Activated T-helper 17 cell treated with anti-CD3 and anti-CD28 coated beads, Interleukin-2, amount 50 U/mL, for 72 hours (primary cell): ENCODE measurements around the gene HSPG2. TPM values are rescaled to one million over a fixed set of nuclear protein-coding genes. Genes with fewer than 3 reads are reported as not detected.
"Not testable (repeated sequence)": the region's sequence is repeated elsewhere in the genome, so short reads cannot be mapped to it uniquely, and the experiment has no call there.

Source experiments
- ATAC-seq: fragments of 150-1000 bp; cut with Tn5 transposase; replicated peaks from 2 replicates; pipeline ENCODE4 v1.10.0; 2021; ENCODE audit warnings: mild to moderate bottlenecking, moderate library complexity
- H3K27ac Mint-ChIP-seq: one replicate; pipeline ENCODE4 v1.8.0; 2022; ENCODE audit warnings: mixed read lengths
- H3K27me3 Mint-ChIP-seq: one replicate; pipeline ENCODE4 v1.8.0; 2022; ENCODE audit warnings: mixed read lengths
- H3K36me3 Mint-ChIP-seq: one replicate; pipeline ENCODE4 v1.8.0; 2022; ENCODE audit warnings: low read depth, mild to moderate bottlenecking, mixed read lengths
- H3K4me1 Mint-ChIP-seq: one replicate; pipeline ENCODE4 v1.8.0; 2022; ENCODE audit warnings: mixed read lengths
- H3K4me3 Mint-ChIP-seq: one replicate; pipeline ENCODE4 v1.8.0; 2022; ENCODE audit warnings: mild to moderate bottlenecking, mixed read lengths
- H3K9me3 Mint-ChIP-seq: one replicate; pipeline ENCODE4 v1.8.0; 2022; ENCODE audit warnings: mixed read lengths
- total RNA-seq, 2 donors: library from RNA; stranded (reverse); gene quantifications; one replicate each; pipeline ENCODE4 v1.2.3, GENCODE V29; 2022

HSPG2 gene
- 10 to 100 TPM in 1 of 2 donors, 1 to 10 TPM in 1; 1.8 to 33.3 TPM for total RNA-seq

GRCh38 chr1:21937034-21937371, at the start of gene HSPG2:
Gene HSPG2, minus strand, starts transcription at chr1:21937310. Its CDS starts 93 bp downstream, at chr1:21937217.
- ATAC-seq, result no peak
- Mint-ChIP-seq H3K27me3 (peaks cover 9% of the 10 kb centered on the region), H3K27ac (peak within 1 kb of the TSS; percentile 56), H3K9me3 (no peaks in the 10 kb centered on the region), H3K4me3 (peak within 1 kb of the TSS; percentile 70), H3K36me3 (no peaks in the 10 kb centered on the region), H3K4me1 (peaks cover 5% of the 10 kb centered on the region)

- H3K4me1 Mint-ChIP-seq, H3K4me3 Mint-ChIP-seq, ATAC-seq, H3K27me3 Mint-ChIP-seq, H3K27ac Mint-ChIP-seq, H3K9me3 Mint-ChIP-seq, H3K36me3 Mint-ChIP-seq: not testable (repeated sequence)
These were observed 49.3 kb upstream of the HSPG2 start for GRCh38 chr1:21986386-21986785.

GRCh38 chr1:21985893-21986292, 48.8 kb upstream of the HSPG2 start:
- H3K9me3 Mint-ChIP-seq, H3K36me3 Mint-ChIP-seq, H3K4me1 Mint-ChIP-seq, ATAC-seq, H3K27ac Mint-ChIP-seq, H3K4me3 Mint-ChIP-seq, H3K27me3 Mint-ChIP-seq: not testable (repeated sequence)

GRCh38 chr1:21983539-21983938, 46.4 kb upstream of the HSPG2 start:
- not testable (repeated sequence) for H3K36me3 Mint-ChIP-seq, H3K9me3 Mint-ChIP-seq, H3K27ac Mint-ChIP-seq, H3K4me1 Mint-ChIP-seq, ATAC-seq, H3K4me3 Mint-ChIP-seq, H3K27me3 Mint-ChIP-seq

GRCh38 chr1:21982122-21982521, 45.0 kb upstream of the HSPG2 start:
- not testable (repeated sequence) for ATAC-seq, H3K4me3 Mint-ChIP-seq, H3K36me3 Mint-ChIP-seq, H3K27me3 Mint-ChIP-seq, H3K27ac Mint-ChIP-seq, H3K4me1 Mint-ChIP-seq, H3K9me3 Mint-ChIP-seq

GRCh38 chr1:21981253-21981652, 44.1 kb upstream of the HSPG2 start:
- H3K36me3 Mint-ChIP-seq, H3K4me3 Mint-ChIP-seq, ATAC-seq, H3K4me1 Mint-ChIP-seq, H3K9me3 Mint-ChIP-seq, H3K27ac Mint-ChIP-seq, H3K27me3 Mint-ChIP-seq: not testable (repeated sequence)

- not testable (repeated sequence) for H3K9me3 Mint-ChIP-seq, H3K27ac Mint-ChIP-seq, H3K4me1 Mint-ChIP-seq, H3K36me3 Mint-ChIP-seq, H3K4me3 Mint-ChIP-seq, H3K27me3 Mint-ChIP-seq
- peak; percentile 76 for ATAC-seq
These were observed 43.6 kb upstream of the HSPG2 start for GRCh38 chr1:21980515-21981220.

- not testable (repeated sequence) for H3K27me3 Mint-ChIP-seq, H3K9me3 Mint-ChIP-seq, H3K27ac Mint-ChIP-seq, H3K4me1 Mint-ChIP-seq, H3K4me3 Mint-ChIP-seq, H3K36me3 Mint-ChIP-seq, ATAC-seq
These were observed 41.1 kb upstream of the HSPG2 start for GRCh38 chr1:21978209-21978608.

GRCh38 chr1:21976703-21977239, 39.7 kb upstream of the HSPG2 start, which contains the start of gene CELA3B:
Gene CELA3B, plus strand, starts transcription at chr1:21977022. Its CDS starts 18 bp downstream, at chr1:21977040.
- H3K4me3 Mint-ChIP-seq, H3K27ac Mint-ChIP-seq, H3K9me3 Mint-ChIP-seq, ATAC-seq, H3K4me1 Mint-ChIP-seq, H3K27me3 Mint-ChIP-seq, H3K36me3 Mint-ChIP-seq: not testable (repeated sequence)

GRCh38 chr1:21975296-21975695, 38.2 kb upstream of the HSPG2 start:
- not testable (repeated sequence) for H3K4me1 Mint-ChIP-seq, ATAC-seq, H3K27me3 Mint-ChIP-seq, H3K9me3 Mint-ChIP-seq, H3K27ac Mint-ChIP-seq, H3K36me3 Mint-ChIP-seq, H3K4me3 Mint-ChIP-seq

GRCh38 chr1:21974699-21975098, 37.6 kb upstream of the HSPG2 start:
- not testable (repeated sequence) for H3K4me3 Mint-ChIP-seq, H3K36me3 Mint-ChIP-seq

GRCh38 chr1:21973948-21974347, 36.8 kb upstream of the HSPG2 start:
- not testable (repeated sequence) for H3K4me1 Mint-ChIP-seq, H3K4me3 Mint-ChIP-seq, H3K9me3 Mint-ChIP-seq, H3K36me3 Mint-ChIP-seq, ATAC-seq, H3K27me3 Mint-ChIP-seq, H3K27ac Mint-ChIP-seq

More at GRCh38 chr1:21974699-21975098, 37.6 kb upstream of the HSPG2 start:
- not testable (repeated sequence) for H3K27me3 Mint-ChIP-seq, H3K9me3 Mint-ChIP-seq, H3K4me1 Mint-ChIP-seq, ATAC-seq, H3K27ac Mint-ChIP-seq

GRCh38 chr1:21972973-21973441, 35.9 kb upstream of the HSPG2 start:
- not testable (repeated sequence) for H3K36me3 Mint-ChIP-seq, H3K9me3 Mint-ChIP-seq, ATAC-seq, H3K27ac Mint-ChIP-seq, H3K4me1 Mint-ChIP-seq, H3K27me3 Mint-ChIP-seq, H3K4me3 Mint-ChIP-seq

- H3K9me3 Mint-ChIP-seq, result not testable (repeated sequence)
These were observed 33.4 kb upstream of the HSPG2 start for GRCh38 chr1:21970523-21970922.

GRCh38 chr1:21969066-21969465, 32.0 kb upstream of the HSPG2 start:
- H3K4me1 Mint-ChIP-seq, H3K9me3 Mint-ChIP-seq, H3K27me3 Mint-ChIP-seq, ATAC-seq, H3K4me3 Mint-ChIP-seq, H3K36me3 Mint-ChIP-seq: not testable (repeated sequence)
- H3K27ac Mint-ChIP-seq, result peak overlapping the region; percentile 68

More at GRCh38 chr1:21970523-21970922, 33.4 kb upstream of the HSPG2 start:
- not testable (repeated sequence) for ATAC-seq, H3K4me1 Mint-ChIP-seq, H3K27me3 Mint-ChIP-seq, H3K4me3 Mint-ChIP-seq, H3K27ac Mint-ChIP-seq, H3K36me3 Mint-ChIP-seq
